ENCODE results near the gene IFNAR1. TPM values are rescaled to one million over a fixed set of nuclear protein-coding genes. Genes with fewer than 3 reads are reported as not detected.

The IFNAR1 gene
- total and polyA plus RNA-seq, 2 donors from 2014 or later: 15.9 to 60.9 TPM

GRCh38 chr21:33281096-33281652, 43.6 kb upstream of the IFNAR1 start:
- Histone ChIP-seq H3K27ac (ENCODE audit: low read depth in 2 of 2, low read length in 2 of 2) (no peak overlapping the region), H3K9ac (ENCODE audit: low read length in 3 of 3) (no peak overlapping the region), H3K4me1 (ENCODE audit: control insufficient read depth in 2 of 3, insufficient read depth in 2 of 3, low read depth in 1 of 3, low read length in 3 of 3) (peaks cover 0 to 3% (median 0%) of the 10 kb centered on the region in 3 donors), H3K9me3 (ENCODE audit: control insufficient read depth in 2 of 3, insufficient read depth in 1 of 3, low read length in 3 of 3) (peaks cover 0 to 4% (median 0%) of the 10 kb centered on the region in 3 donors), H3K27me3 (ENCODE audit: control insufficient read depth, insufficient read depth, low read length) (no peaks in the 10 kb centered on the region), H3K4me3 (ENCODE audit: low read length in 3 of 3) (no peak overlapping the region), H3K36me3 (ENCODE audit: control insufficient read depth in 2 of 3, insufficient read depth in 3 of 3, low read length in 3 of 3) (peaks cover 6 to 33% (median 12%) of the 10 kb centered on the region in 3 donors)
- FAIRE-seq (no peak), DNase-seq (no peak)
- intact Hi-C loops (cut with DNase I): no loop called here
- TF ChIP-seq CTCF (IDR thresholded peaks at IDR 0.05; ENCODE audit: borderline replicate concordance, extremely low read depth, insufficient read depth): no peak

GRCh38 chr21:33283203-33283602, 41.6 kb upstream of the IFNAR1 start:
- FAIRE-seq (no peak), DNase-seq (no peak)
- Histone ChIP-seq H3K36me3 (ENCODE audit: control insufficient read depth in 2 of 3, insufficient read depth in 3 of 3, low read length in 3 of 3) (peaks cover 6 to 33% (median 9%) of the 10 kb centered on the region in 3 donors), H3K9ac (ENCODE audit: low read length in 3 of 3) (no peak overlapping the region), H3K4me1 (ENCODE audit: control insufficient read depth in 2 of 3, insufficient read depth in 2 of 3, low read depth in 1 of 3, low read length in 3 of 3) (peaks cover 0 to 9% (median 0%) of the 10 kb centered on the region in 3 donors), H3K27me3 (ENCODE audit: control insufficient read depth, insufficient read depth, low read length) (no peaks in the 10 kb centered on the region), H3K27ac (ENCODE audit: low read depth in 2 of 2, low read length in 2 of 2) (no peak overlapping the region), H3K4me3 (ENCODE audit: low read length in 3 of 3) (no peak overlapping the region), H3K9me3 (ENCODE audit: control insufficient read depth in 2 of 3, insufficient read depth in 1 of 3, low read length in 3 of 3) (peaks cover 0 to 4% (median 0%) of the 10 kb centered on the region in 3 donors)
- TF ChIP-seq CTCF (IDR thresholded peaks at IDR 0.05; ENCODE audit: borderline replicate concordance, extremely low read depth, insufficient read depth): no peak
- intact Hi-C loops (cut with DNase I): no loop called here

GRCh38 chr21:33286076-33286475, 38.7 kb upstream of the IFNAR1 start:
- H3K4me1 ChIP-seq (ENCODE audit: control insufficient read depth in 2 of 3, insufficient read depth in 2 of 3, low read depth in 1 of 3, low read length in 3 of 3): peaks cover 0 to 9% (median 0%) of the 10 kb centered on the region in 3 donors
- peaks cover 2 to 26% (median 10%) of the 10 kb centered on the region in 3 donors for H3K36me3 ChIP-seq (ENCODE audit: control insufficient read depth in 2 of 3, insufficient read depth in 3 of 3, low read length in 3 of 3)
- H3K27me3 ChIP-seq (ENCODE audit: control insufficient read depth, insufficient read depth, low read length): no peaks in the 10 kb centered on the region
- no peak for TF ChIP-seq CTCF (IDR thresholded peaks at IDR 0.05; ENCODE audit: borderline replicate concordance, extremely low read depth, insufficient read depth)
- FAIRE-seq: no peak
- DNase-seq: no peak
- H3K4me3 ChIP-seq (ENCODE audit: low read length in 3 of 3): no peak overlapping the region
- intact Hi-C loops (cut with DNase I): no loop called here
- H3K9me3 ChIP-seq (ENCODE audit: control insufficient read depth in 2 of 3, insufficient read depth in 1 of 3, low read length in 3 of 3): no peaks in the 10 kb centered on the region
- peak overlapping the region in 1 of 2 donors; percentile 7 for H3K27ac ChIP-seq (ENCODE audit: low read depth in 2 of 2, low read length in 2 of 2)
- H3K9ac ChIP-seq (ENCODE audit: low read length in 3 of 3): no peak overlapping the region
